Measurements from ENCODE around the gene PIGU. TPM values are rescaled to one million over a fixed set of nuclear protein-coding genes. Genes with fewer than 3 reads are reported as not detected.

PIGU gene
- total and polyA plus RNA-seq, 2 of the 13 experiments (the other 11 are each of a cell fraction or from before 2014, with no cell fraction given), result 45.5 to 231 TPM

- TF ChIP-seq ZNF646 (CRISPR knock-in tag; IDR thresholded peaks at IDR 0.05) (0 out of 2 replicates have a peak, but pooled peaks have one; percentile 56), CTCF (CRISPR knock-in tag; IDR thresholded peaks at IDR 0.05) (peak; percentile 59; the same call in 1 of the 2 replicates), ZBTB37 (CRISPR knock-in tag; IDR thresholded peaks at IDR 0.05) (no peak), IKZF4 (CRISPR knock-in tag; IDR thresholded peaks at IDR 0.05; ENCODE audit: borderline replicate concordance, low read depth, not compliant biosample characterization) (peak; percentile 89), REPIN1 (CRISPR knock-in tag; IDR thresholded peaks at IDR 0.05; ENCODE audit: borderline replicate concordance, low read depth) (peak; percentile 82), NFYB (CRISPR knock-in tag; IDR thresholded peaks at IDR 0.05) (peak; percentile 70), CCDC6 (CRISPR knock-in tag; IDR thresholded peaks at IDR 0.05) (peak; percentile 45; the same call in 1 of the 2 replicates), CREBL2 (CRISPR knock-in tag; IDR thresholded peaks at IDR 0.05; ENCODE audit: borderline replicate concordance) (0 out of 2 replicates have a peak, but pooled peaks have one; percentile 30), ZNF329 (CRISPR knock-in tag; IDR thresholded peaks at IDR 0.05; ENCODE audit: low read depth) (peak; percentile 77; the same call in 1 of the 2 replicates), ZBED4 (CRISPR knock-in tag; IDR thresholded peaks at IDR 0.05; ENCODE audit: borderline replicate concordance) (no peak), ZNF747 (CRISPR knock-in tag; IDR thresholded peaks at IDR 0.05; ENCODE audit: borderline replicate concordance) (peak; percentile 78; the same call in 1 of the 2 replicates), SP4 (CRISPR knock-in tag; IDR thresholded peaks at IDR 0.05) (peak; percentile 97), CHCHD3 (CRISPR knock-in tag; IDR thresholded peaks at IDR 0.05) (peak; percentile 50; the same call in 1 of the 2 replicates)
These were observed at the start of gene PIGU (continued) for GRCh38 chr20:34676642-34677373.
